Neural progenitor cell (in vitro differentiated cells): ENCODE results near the gene TMEM126B. TPM values are rescaled to one million over a fixed set of nuclear protein-coding genes. Genes with fewer than 3 reads are reported as not detected.

Experiments
- DNase-seq: peaks from one replicate; pipeline ENCODE4 v3.0.0-alpha.2; 2016; ENCODE audit warnings: low spot score
- H2AFZ ChIP-seq: fragments of 200-600 bp; sonication (generic); replicated peaks from 2 replicates; pipeline ENCODE4 v1.6.1; 2016; ENCODE audit warnings: antibody characterized with exemption
- H3F3A ChIP-seq: fragments of 200-600 bp; sonication (generic); 2 replicates; pipeline ENCODE4 v1.6.1; 2016; ENCODE audit warnings: antibody characterized with exemption, low read depth
- H3K27ac ChIP-seq: fragments of 200-600 bp; sonication (generic); 2 replicates; pipeline ENCODE4 v1.5.1; 2016; ENCODE audit warnings: mild to moderate bottlenecking
- H3K27me3 ChIP-seq: fragments of 200-600 bp; sonication (generic); 2 replicates; pipeline ENCODE4 v1.6.1; 2016; ENCODE audit warnings: mild to moderate bottlenecking, moderate library complexity
- H3K36me3 ChIP-seq: fragments of 200-600 bp; sonication (generic); 2 replicates; pipeline ENCODE4 v1.5.1; 2016
- H3K4me1 ChIP-seq: fragments of 200-600 bp; sonication (generic); 2 replicates; pipeline ENCODE4 v1.6.1; 2016; ENCODE audit warnings: mixed run types
- H3K4me2 ChIP-seq: fragments of 200-600 bp; sonication (generic); 2 replicates; pipeline ENCODE4 v1.6.1; 2016
- H3K4me3 ChIP-seq: fragments of 200-600 bp; sonication (generic); 2 replicates; pipeline ENCODE4 v1.5.1; 2016
- H3K79me2 ChIP-seq: fragments of 200-600 bp; sonication (generic); 2 replicates; pipeline ENCODE4 v1.6.1; 2016; ENCODE audit warnings: low read depth
- H3K9ac ChIP-seq: fragments of 200-600 bp; sonication (generic); 2 replicates; pipeline ENCODE4 v1.6.1; 2016
- H3K9me3 ChIP-seq: fragments of 200-600 bp; sonication (generic); 2 replicates; pipeline ENCODE4 v1.5.1; 2016; ENCODE audit warnings: low read depth
- H4K20me1 ChIP-seq: fragments of 200-600 bp; sonication (generic); 2 replicates; pipeline ENCODE4 v1.6.1; 2016; ENCODE audit warnings: low read depth
- H3K27ac Mint-ChIP-seq: 3 replicates; pipeline ENCODE4 v1.8.0; 2021; ENCODE audit warnings: mixed read lengths
- H3K27me3 Mint-ChIP-seq: 2 replicates; pipeline ENCODE4 v1.8.0; 2022; ENCODE audit warnings: low read depth, mild to moderate bottlenecking, inconsistent platforms, moderate library complexity, mixed read lengths; ENCODE audit not compliant: insufficient read depth
- H3K36me3 Mint-ChIP-seq: 3 replicates; pipeline ENCODE4 v1.8.0; 2021; ENCODE audit warnings: mixed read lengths
- H3K4me1 Mint-ChIP-seq: 3 replicates; pipeline ENCODE4 v1.8.0; 2021; ENCODE audit warnings: mixed read lengths
- H3K4me3 Mint-ChIP-seq: 3 replicates; pipeline ENCODE4 v1.8.0; 2021; ENCODE audit warnings: mild to moderate bottlenecking, moderate library complexity, mixed read lengths
- H3K9me3 Mint-ChIP-seq: 3 replicates; pipeline ENCODE4 v1.8.0; 2020; ENCODE audit warnings: mixed read lengths
- EZH2 ChIP-seq: fragments of 200-600 bp; sonication (generic); IDR thresholded peaks from 2 replicates; pipeline ENCODE4 v1.6.1; 2017; ENCODE audit warnings: antibody characterized with exemption, mild to moderate bottlenecking, moderate library complexity
- EZH2phosphoT487 ChIP-seq: fragments of 200-600 bp; sonication (generic); IDR thresholded peaks from 2 replicates; pipeline ENCODE4 v1.6.1; 2017; ENCODE audit warnings: antibody characterized with exemption
- total RNA-seq: library from RNA; depleted of rRNA; stranded (reverse); fragments of >200 nt; gene quantifications from 2 replicates; pipeline ENCODE4 v1.2.3, GENCODE V29; 2015; ENCODE audit warnings: low replicate concordance
- TF ChIP-seq, protein P1 (sequence below): fragments of 200-600 bp; sonication (generic); IDR thresholded peaks from 2 replicates; pipeline ENCODE4 v1.5.1; 2017; ENCODE audit warnings: antibody characterized with exemption, mild to moderate bottlenecking

Gene TMEM126B
- total RNA-seq, 1 donor from 2014 or later = 110 TPM

GRCh38 chr11:85673393-85673792, 45.0 kb downstream of the TMEM126B start:
- H3K9me3 ChIP-seq = no peaks in the 10 kb centered on the region
- H3K27ac ChIP-seq = no peak overlapping the region
- no peaks in the 10 kb centered on the region for H3K27me3 ChIP-seq
- H3K4me2 ChIP-seq = no peak overlapping the region
- no peaks in the 10 kb centered on the region for H4K20me1 ChIP-seq
- DNase-seq = no peak
- Mint-ChIP-seq H3K4me3 (no peak overlapping the region), H3K36me3 (no peaks in the 10 kb centered on the region), H3K9me3 (no peaks in the 10 kb centered on the region), H3K4me1 (no peaks in the 10 kb centered on the region), H3K27me3 (peaks cover 2% of the 10 kb centered on the region), H3K27ac (no peak overlapping the region)
- H2AFZ ChIP-seq = no peak overlapping the region
- TF ChIP-seq EZH2 (no peak), EZH2phosphoT487 (no peak)
- TF ChIP-seq, protein P1, sequence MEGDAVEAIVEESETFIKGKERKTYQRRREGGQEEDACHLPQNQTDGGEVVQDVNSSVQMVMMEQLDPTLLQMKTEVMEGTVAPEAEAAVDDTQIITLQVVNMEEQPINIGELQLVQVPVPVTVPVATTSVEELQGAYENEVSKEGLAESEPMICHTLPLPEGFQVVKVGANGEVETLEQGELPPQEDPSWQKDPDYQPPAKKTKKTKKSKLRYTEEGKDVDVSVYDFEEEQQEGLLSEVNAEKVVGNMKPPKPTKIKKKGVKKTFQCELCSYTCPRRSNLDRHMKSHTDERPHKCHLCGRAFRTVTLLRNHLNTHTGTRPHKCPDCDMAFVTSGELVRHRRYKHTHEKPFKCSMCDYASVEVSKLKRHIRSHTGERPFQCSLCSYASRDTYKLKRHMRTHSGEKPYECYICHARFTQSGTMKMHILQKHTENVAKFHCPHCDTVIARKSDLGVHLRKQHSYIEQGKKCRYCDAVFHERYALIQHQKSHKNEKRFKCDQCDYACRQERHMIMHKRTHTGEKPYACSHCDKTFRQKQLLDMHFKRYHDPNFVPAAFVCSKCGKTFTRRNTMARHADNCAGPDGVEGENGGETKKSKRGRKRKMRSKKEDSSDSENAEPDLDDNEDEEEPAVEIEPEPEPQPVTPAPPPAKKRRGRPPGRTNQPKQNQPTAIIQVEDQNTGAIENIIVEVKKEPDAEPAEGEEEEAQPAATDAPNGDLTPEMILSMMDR = no peak
- no peak overlapping the region for H3K4me3 ChIP-seq
- no peak overlapping the region for H3K9ac ChIP-seq
- H3K36me3 ChIP-seq = no peaks in the 10 kb centered on the region
- no peaks in the 10 kb centered on the region for H3F3A ChIP-seq
- no peaks in the 10 kb centered on the region for H3K79me2 ChIP-seq
- H3K4me1 ChIP-seq = peaks cover under 1% of the 10 kb centered on the region

DNA sequence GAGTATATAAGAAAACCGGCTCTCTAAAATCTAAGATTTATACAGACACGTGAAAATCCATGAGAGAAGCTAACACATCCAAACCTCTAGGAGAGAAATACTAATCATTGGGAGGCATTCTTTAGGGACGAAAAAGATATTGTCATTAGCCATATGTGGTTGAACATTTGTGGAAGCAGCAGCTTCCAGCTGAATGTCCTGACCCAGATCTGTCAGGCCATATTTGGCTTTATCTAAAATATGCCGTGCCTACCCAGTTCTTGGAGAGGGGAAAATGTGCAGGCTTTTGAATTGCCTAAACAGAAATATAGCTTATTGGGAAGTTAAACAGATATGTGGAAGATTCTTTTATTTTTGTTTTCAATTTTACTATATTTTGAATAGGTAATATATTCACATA, 51.2 kb downstream of the TMEM126B start:
- no peak overlapping the region for H3K9ac ChIP-seq
- no peaks in the 10 kb centered on the region for H3K36me3 ChIP-seq
- H3K27ac ChIP-seq = no peak overlapping the region
- H3K4me3 ChIP-seq = no peak overlapping the region
- no peaks in the 10 kb centered on the region for H3K79me2 ChIP-seq
- no peaks in the 10 kb centered on the region for H4K20me1 ChIP-seq
- Mint-ChIP-seq H3K27me3 (peaks cover 2% of the 10 kb centered on the region), H3K4me1 (peaks cover 7% of the 10 kb centered on the region), H3K36me3 (no peaks in the 10 kb centered on the region), H3K27ac (no peak overlapping the region), H3K9me3 (no peaks in the 10 kb centered on the region), H3K4me3 (no peak overlapping the region)
- H3K27me3 ChIP-seq = no peaks in the 10 kb centered on the region
- H3K9me3 ChIP-seq = no peaks in the 10 kb centered on the region
- no peak for TF ChIP-seq EZH2phosphoT487
- TF ChIP-seq, protein P1 = no peak
- TF ChIP-seq EZH2 = no peak
- no peak overlapping the region for H3K4me2 ChIP-seq
- DNase-seq = no peak
- no peaks in the 10 kb centered on the region for H3F3A ChIP-seq
- peaks cover 21% of the 10 kb centered on the region for H3K4me1 ChIP-seq
- H2AFZ ChIP-seq = no peak overlapping the region

DNA sequence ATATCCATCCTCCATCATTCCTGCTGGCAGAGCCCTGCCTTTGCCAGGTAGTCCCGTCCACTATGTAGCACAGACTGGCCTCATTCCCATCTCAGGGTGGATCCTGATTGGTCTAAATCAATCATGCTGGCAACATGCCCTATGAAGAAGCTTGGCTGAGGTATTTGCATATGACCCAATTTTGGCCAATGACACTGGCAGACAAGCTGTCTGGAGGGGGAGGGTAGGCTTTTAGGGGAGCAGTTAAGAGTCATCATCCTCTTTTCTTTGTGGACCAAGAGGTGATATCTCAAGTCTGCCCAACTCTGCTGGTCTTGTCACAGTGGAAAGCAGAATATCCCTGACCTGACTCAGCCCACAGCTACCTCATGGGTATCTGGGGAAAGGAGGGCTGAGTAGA, 52.5 kb downstream of the TMEM126B start:
- no peaks in the 10 kb centered on the region for H3K36me3 ChIP-seq
- Mint-ChIP-seq H3K9me3 (no peaks in the 10 kb centered on the region), H3K4me1 (peaks cover 14% of the 10 kb centered on the region), H3K27ac (no peak overlapping the region), H3K4me3 (no peak overlapping the region), H3K27me3 (no peaks in the 10 kb centered on the region), H3K36me3 (no peaks in the 10 kb centered on the region)
- no peak for TF ChIP-seq EZH2phosphoT487
- TF ChIP-seq, protein P1 = no peak
- no peak for TF ChIP-seq EZH2
- no peaks in the 10 kb centered on the region for H3K27me3 ChIP-seq
- no peak overlapping the region for H3K4me3 ChIP-seq
- H3K79me2 ChIP-seq = no peaks in the 10 kb centered on the region
- H3K9me3 ChIP-seq = no peaks in the 10 kb centered on the region
- H3K27ac ChIP-seq = no peak overlapping the region
- no peak overlapping the region for H3K4me2 ChIP-seq
- no peak overlapping the region for H2AFZ ChIP-seq
- H3F3A ChIP-seq = no peaks in the 10 kb centered on the region
- no peaks in the 10 kb centered on the region for H4K20me1 ChIP-seq
- no peak for DNase-seq
- peaks cover 21% of the 10 kb centered on the region for H3K4me1 ChIP-seq
- H3K9ac ChIP-seq = no peak overlapping the region
